ENCODE data around the gene DOC2A. TPM values are rescaled to one million over a fixed set of nuclear protein-coding genes. Genes with fewer than 3 reads are reported as not detected.

DOC2A gene
- total and polyA plus RNA-seq, 8 donors, result 0.77 to 5.1 (median 2.9) TPM

DNA sequence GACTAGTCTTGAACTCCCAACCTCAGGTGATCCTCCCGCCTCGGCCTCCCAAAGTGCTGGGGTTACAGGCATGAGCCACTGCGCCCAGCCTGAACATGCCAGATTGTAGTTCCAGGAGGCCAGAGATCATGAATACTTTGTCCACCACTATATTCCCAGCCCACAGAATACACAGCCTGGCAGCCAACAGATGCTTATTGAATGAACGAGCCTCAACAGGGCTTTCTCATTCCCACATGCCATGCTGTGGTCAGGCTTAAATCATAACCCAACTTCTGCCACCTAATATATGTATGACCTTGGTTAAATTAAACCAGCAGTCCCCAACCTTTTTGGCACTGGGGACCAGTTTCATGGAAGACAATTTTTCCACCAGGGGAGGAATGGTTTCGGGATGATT, 52.1 kb downstream of the DOC2A start:
- no peak overlapping the region for H3K27ac ChIP-seq
- no peak for TF ChIP-seq CTCF (IDR thresholded peaks at IDR 0.05)
- intact Hi-C loops (cut with DNase I), result no loop called here
- ATAC-seq, result no peak
- H3K36me3 ChIP-seq, result no peaks in the 10 kb centered on the region
- H3K9me3 ChIP-seq, result no peaks in the 10 kb centered on the region
- H3K4me1 ChIP-seq, result peaks cover 9 to 17% of the 10 kb centered on the region in 2 donors
- no peak overlapping the region for H3K4me3 ChIP-seq
- DNase-seq, result no peak
- no peaks in the 10 kb centered on the region for H3K27me3 ChIP-seq

Other genes with a start within 250 kb of the DOC2A start
- not detected for gene ZG16, start 232.8 kb downstream of the DOC2A start, total RNA-seq
- under 1 TPM in 5 of 6 donors, not detected in 1; 0.06 to 0.10 (median 0.07) TPM for gene ZG16, start 232.8 kb downstream of the DOC2A start, polyA plus RNA-seq (ENCODE audit: insufficient read length in 6 of 6)
- 10 to 100 TPM; 24.8 to 32.5 TPM for gene KIF22, start 220.3 kb downstream of the DOC2A start, total RNA-seq
- 10 to 100 TPM; 48.4 to 92.2 (median 63.9) TPM for gene KIF22, start 220.3 kb downstream of the DOC2A start, polyA plus RNA-seq (ENCODE audit: insufficient read length in 6 of 6)
- 100 to 1,000 TPM; 193 to 205 TPM for gene MAZ, start 204.5 kb downstream of the DOC2A start, total RNA-seq
- 100 to 1,000 TPM; 246 to 353 (median 292) TPM for gene MAZ, start 204.5 kb downstream of the DOC2A start, polyA plus RNA-seq (ENCODE audit: insufficient read length in 6 of 6)
- gene PRRT2, start 198.8 kb downstream of the DOC2A start, total RNA-seq, result 1 to 10 TPM in 1 of 2 donors, under 1 TPM in 1; 0.94 to 3.1 TPM
- gene PRRT2, start 198.8 kb downstream of the DOC2A start, polyA plus RNA-seq (ENCODE audit: insufficient read length in 6 of 6), result 10 to 100 TPM in 5 of 6 donors, 1 to 10 TPM in 1; 9.0 to 15.1 (median 11.2) TPM
- 10 to 100 TPM; 16.4 to 23.1 TPM for gene PAGR1, start 194.9 kb downstream of the DOC2A start, total RNA-seq
- 10 to 100 TPM; 27.5 to 40.6 (median 30.6) TPM for gene PAGR1, start 194.9 kb downstream of the DOC2A start, polyA plus RNA-seq (ENCODE audit: insufficient read length in 6 of 6)
- gene MVP, start 190.6 kb downstream of the DOC2A start, total RNA-seq, result 100 to 1,000 TPM; 236 to 280 TPM
- 10 to 100 TPM; 12.5 to 22.8 (median 16.8) TPM for gene MVP, start 190.6 kb downstream of the DOC2A start, polyA plus RNA-seq (ENCODE audit: insufficient read length in 6 of 6)
- gene CDIPT, start 147.8 kb downstream of the DOC2A start, total RNA-seq, result 10 to 100 TPM; 69.5 to 84.8 TPM
- gene CDIPT, start 147.8 kb downstream of the DOC2A start, polyA plus RNA-seq (ENCODE audit: insufficient read length in 6 of 6), result 10 to 100 TPM; 72.5 to 80.5 (median 78.3) TPM
- 10 to 100 TPM in 1 of 2 donors, 1 to 10 TPM in 1; 7.7 to 30.2 TPM for gene SEZ6L2, start 111.5 kb downstream of the DOC2A start, total RNA-seq
- gene SEZ6L2, start 111.5 kb downstream of the DOC2A start, polyA plus RNA-seq (ENCODE audit: insufficient read length in 6 of 6), result 1 to 10 TPM; 4.9 to 6.3 (median 5.7) TPM
- gene ASPHD1, start 110.5 kb downstream of the DOC2A start, total RNA-seq, result 10 to 100 TPM in 1 of 2 donors, 1 to 10 TPM in 1; 3.6 to 15.6 TPM
- under 1 TPM; 0.42 to 0.66 (median 0.61) TPM for gene ASPHD1, start 110.5 kb downstream of the DOC2A start, polyA plus RNA-seq (ENCODE audit: insufficient read length in 6 of 6)
- 10 to 100 TPM; 14.8 to 20.9 TPM for gene KCTD13, start 84.8 kb downstream of the DOC2A start, total RNA-seq
- 10 to 100 TPM; 18.3 to 24.2 (median 21.3) TPM for gene KCTD13, start 84.8 kb downstream of the DOC2A start, polyA plus RNA-seq (ENCODE audit: insufficient read length in 6 of 6)
- gene TMEM219, start 48.9 kb downstream of the DOC2A start, total RNA-seq, result 100 to 1,000 TPM; 122 to 154 TPM
- gene TMEM219, start 48.9 kb downstream of the DOC2A start, polyA plus RNA-seq (ENCODE audit: insufficient read length in 6 of 6), result 100 to 1,000 TPM; 103 to 128 (median 114) TPM
- gene TAOK2, start 37.2 kb downstream of the DOC2A start, total RNA-seq, result 10 to 100 TPM; 61.4 to 64.5 TPM
- gene TAOK2, start 37.2 kb downstream of the DOC2A start, polyA plus RNA-seq (ENCODE audit: insufficient read length in 6 of 6), result 10 to 100 TPM; 47.5 to 71.4 (median 55.0) TPM
- 10 to 100 TPM; 14.4 to 17.4 TPM for gene HIRIP3, start 15.4 kb downstream of the DOC2A start, total RNA-seq
- 10 to 100 TPM; 17.8 to 20.7 (median 18.3) TPM for gene HIRIP3, start 15.4 kb downstream of the DOC2A start, polyA plus RNA-seq (ENCODE audit: insufficient read length in 6 of 6)
- gene INO80E, start 14.8 kb downstream of the DOC2A start, total RNA-seq, result 10 to 100 TPM; 55.5 to 59.6 TPM
- gene INO80E, start 14.8 kb downstream of the DOC2A start, polyA plus RNA-seq (ENCODE audit: insufficient read length in 6 of 6), result 10 to 100 TPM; 42.1 to 59.3 (median 47.5) TPM
- not detected for gene C16orf92, start 12.2 kb upstream of the DOC2A start, total RNA-seq
- gene C16orf92, start 12.2 kb upstream of the DOC2A start, polyA plus RNA-seq (ENCODE audit: insufficient read length in 6 of 6), result not detected
- under 1 TPM in 1 of 2 donors, not detected in 1; 0.29 TPM for gene TLCD3B, start 20.2 kb upstream of the DOC2A start, total RNA-seq
- 1 to 10 TPM in 3 of 6 donors, under 1 TPM in 3; 0.28 to 1.4 (median 0.96) TPM for gene TLCD3B, start 20.2 kb upstream of the DOC2A start, polyA plus RNA-seq (ENCODE audit: insufficient read length in 6 of 6)
- gene ALDOA, start 54.7 kb upstream of the DOC2A start, total RNA-seq, result 1,000 to 10,000 TPM in 1 of 2 donors, 100 to 1,000 TPM in 1; 710 to 1,105 TPM
- 100 to 1,000 TPM; 299 to 424 (median 350) TPM for gene ALDOA, start 54.7 kb upstream of the DOC2A start, polyA plus RNA-seq (ENCODE audit: insufficient read length in 6 of 6)
- 10 to 100 TPM; 82.5 to 89.8 TPM for gene PPP4C, start 65.0 kb upstream of the DOC2A start, total RNA-seq
- 10 to 100 TPM; 62.0 to 80.8 (median 74.1) TPM for gene PPP4C, start 65.0 kb upstream of the DOC2A start, polyA plus RNA-seq (ENCODE audit: insufficient read length in 6 of 6)
- 1 to 10 TPM; 1.6 TPM for gene TBX6, start 80.9 kb upstream of the DOC2A start, total RNA-seq
- 1 to 10 TPM in 5 of 6 donors, under 1 TPM in 1; 0.79 to 1.9 (median 1.8) TPM for gene TBX6, start 80.9 kb upstream of the DOC2A start, polyA plus RNA-seq (ENCODE audit: insufficient read length in 6 of 6)
- gene YPEL3, start 85.2 kb upstream of the DOC2A start, total RNA-seq, result 10 to 100 TPM; 57.5 to 79.5 TPM
- 10 to 100 TPM; 48.8 to 69.3 (median 53.6) TPM for gene YPEL3, start 85.2 kb upstream of the DOC2A start, polyA plus RNA-seq (ENCODE audit: insufficient read length in 6 of 6)
- gene GDPD3, start 102.5 kb upstream of the DOC2A start, total RNA-seq, result 1 to 10 TPM; 5.6 to 9.0 TPM
- gene GDPD3, start 102.5 kb upstream of the DOC2A start, polyA plus RNA-seq (ENCODE audit: insufficient read length in 6 of 6), result 10 to 100 TPM; 11.8 to 20.3 (median 18.2) TPM
- 10 to 100 TPM; 70.1 to 95.1 TPM for gene MAPK3, start 112.2 kb upstream of the DOC2A start, total RNA-seq
- 100 to 1,000 TPM in 5 of 6 donors, 10 to 100 TPM in 1; 99.0 to 114 (median 106) TPM for gene MAPK3, start 112.2 kb upstream of the DOC2A start, polyA plus RNA-seq (ENCODE audit: insufficient read length in 6 of 6)
- 100 to 1,000 TPM in 1 of 2 donors, 10 to 100 TPM in 1; 29.3 to 172 TPM for gene CORO1A, start 172.6 kb upstream of the DOC2A start, total RNA-seq
- 10 to 100 TPM; 16.0 to 24.4 (median 17.9) TPM for gene CORO1A, start 172.6 kb upstream of the DOC2A start, polyA plus RNA-seq (ENCODE audit: insufficient read length in 6 of 6)
- 100 to 1,000 TPM in 1 of 2 donors, 10 to 100 TPM in 1; 59.3 to 101 TPM for gene BOLA2B, start 182.6 kb upstream of the DOC2A start, total RNA-seq
- 10 to 100 TPM; 12.0 to 30.4 (median 22.3) TPM for gene BOLA2B, start 182.6 kb upstream of the DOC2A start, polyA plus RNA-seq (ENCODE audit: insufficient read length in 6 of 6)
- 10 to 100 TPM; 21.5 to 25.5 TPM for gene SLX1A, start 182.8 kb upstream of the DOC2A start, total RNA-seq
- gene SLX1A, start 182.8 kb upstream of the DOC2A start, polyA plus RNA-seq (ENCODE audit: insufficient read length in 6 of 6), result 10 to 100 TPM; 20.6 to 31.0 (median 23.1) TPM
- gene SULT1A3, start 188.2 kb upstream of the DOC2A start, total RNA-seq, result 10 to 100 TPM; 19.7 to 29.3 TPM
- 10 to 100 TPM in 4 of 6 donors, 1 to 10 TPM in 2; 6.4 to 13.7 (median 11.4) TPM for gene SULT1A3, start 188.2 kb upstream of the DOC2A start, polyA plus RNA-seq (ENCODE audit: insufficient read length in 6 of 6)
- 10 to 100 TPM; 13.6 to 27.0 TPM for gene NPIPB13, start 237.5 kb upstream of the DOC2A start, total RNA-seq
- gene NPIPB13, start 237.5 kb upstream of the DOC2A start, polyA plus RNA-seq (ENCODE audit: insufficient read length in 6 of 6), result 10 to 100 TPM; 11.0 to 32.6 (median 28.8) TPM

Measured in left lung (tissue), 10 donors.